ENCODE results near the gene TBCD. TPM values are rescaled to one million over a fixed set of nuclear protein-coding genes. Genes with fewer than 3 reads are reported as not detected.

Gene TBCD
- total RNA-seq, 1 donor from 2014 or later, result 31.8 TPM

DNA sequence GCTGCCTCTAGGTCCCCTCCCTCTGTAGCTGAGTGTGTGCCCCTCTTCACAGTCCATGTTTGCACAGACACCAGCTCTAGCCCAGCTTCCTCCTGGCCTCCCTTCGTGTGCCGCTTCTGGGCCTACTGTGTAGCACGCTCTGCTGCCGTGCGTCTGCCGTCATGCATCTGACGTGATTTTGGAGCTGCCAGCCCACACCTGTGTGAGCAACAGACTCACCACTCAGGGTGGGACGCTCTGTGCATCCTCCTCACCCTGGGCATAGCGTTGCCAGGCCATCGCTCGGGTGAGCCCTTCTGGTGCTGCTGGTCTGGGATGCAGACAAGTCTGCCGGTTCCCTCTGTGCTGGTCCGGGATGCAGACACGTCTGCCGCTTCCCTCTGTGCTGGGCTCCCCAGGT, 127.4 kb downstream of the TBCD start:
- Histone ChIP-seq H2AFZ (ENCODE audit: low read depth, low read length) (no peak overlapping the region), H3K79me2 (ENCODE audit: insufficient read depth, low read length) (peaks cover 26% of the 10 kb centered on the region)

DNA sequence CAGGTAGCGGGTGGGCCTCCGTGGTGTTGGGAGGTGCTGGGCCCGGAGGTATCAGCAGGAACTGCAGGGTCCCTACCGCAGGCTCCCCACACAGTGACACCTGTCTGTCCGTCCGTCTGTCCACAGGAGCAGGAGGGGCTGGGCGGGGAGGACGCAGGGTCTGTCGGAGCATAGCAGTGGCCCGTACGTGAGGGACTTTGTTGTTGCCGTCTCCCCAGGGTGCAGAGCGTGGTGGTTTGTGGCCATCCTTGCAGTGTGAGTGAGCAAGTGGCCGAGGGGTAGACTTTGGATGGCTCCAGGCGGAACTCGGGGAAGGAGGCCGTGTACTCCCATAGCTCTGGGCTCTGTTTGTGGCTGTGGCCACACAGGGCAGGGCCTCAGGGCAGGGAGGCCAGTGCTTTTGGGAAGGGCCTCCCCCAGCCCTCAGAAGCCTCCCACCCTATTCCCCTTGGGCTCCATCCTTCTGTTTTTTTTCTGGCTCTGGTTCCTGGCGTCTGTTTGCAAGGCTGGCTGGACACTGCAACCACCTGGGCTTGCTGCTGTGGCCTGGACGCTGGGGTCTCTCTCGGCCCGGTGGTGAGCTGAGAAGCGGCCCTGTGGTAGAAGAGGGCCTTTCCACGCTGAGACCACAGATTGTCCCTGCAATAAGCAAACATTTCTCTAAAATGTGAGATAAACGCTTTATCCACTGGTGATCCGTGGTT, 128.9 kb downstream of the TBCD start:
- DNase-seq (ENCODE audit: low read depth) (no peak), FAIRE-seq (no peak)
- no peak overlapping the region for H3K4me2 ChIP-seq (ENCODE audit: low read length)
- Mint-ChIP-seq H3K9me3 (ENCODE audit: unreplicated experiment) (no peaks in the 10 kb centered on the region), H3K4me1 (ENCODE audit: low read depth, unreplicated experiment) (peaks cover 13% of the 10 kb centered on the region), H3K36me3 (ENCODE audit: low read depth, unreplicated experiment) (peaks cover 9% of the 10 kb centered on the region), H3K4me3 (ENCODE audit: unreplicated experiment) (no peak overlapping the region), H3K27ac (ENCODE audit: unreplicated experiment) (no peak overlapping the region), H3K27me3 (ENCODE audit: low read depth, unreplicated experiment) (peaks cover 2% of the 10 kb centered on the region)
- TF ChIP-seq, protein P1, sequence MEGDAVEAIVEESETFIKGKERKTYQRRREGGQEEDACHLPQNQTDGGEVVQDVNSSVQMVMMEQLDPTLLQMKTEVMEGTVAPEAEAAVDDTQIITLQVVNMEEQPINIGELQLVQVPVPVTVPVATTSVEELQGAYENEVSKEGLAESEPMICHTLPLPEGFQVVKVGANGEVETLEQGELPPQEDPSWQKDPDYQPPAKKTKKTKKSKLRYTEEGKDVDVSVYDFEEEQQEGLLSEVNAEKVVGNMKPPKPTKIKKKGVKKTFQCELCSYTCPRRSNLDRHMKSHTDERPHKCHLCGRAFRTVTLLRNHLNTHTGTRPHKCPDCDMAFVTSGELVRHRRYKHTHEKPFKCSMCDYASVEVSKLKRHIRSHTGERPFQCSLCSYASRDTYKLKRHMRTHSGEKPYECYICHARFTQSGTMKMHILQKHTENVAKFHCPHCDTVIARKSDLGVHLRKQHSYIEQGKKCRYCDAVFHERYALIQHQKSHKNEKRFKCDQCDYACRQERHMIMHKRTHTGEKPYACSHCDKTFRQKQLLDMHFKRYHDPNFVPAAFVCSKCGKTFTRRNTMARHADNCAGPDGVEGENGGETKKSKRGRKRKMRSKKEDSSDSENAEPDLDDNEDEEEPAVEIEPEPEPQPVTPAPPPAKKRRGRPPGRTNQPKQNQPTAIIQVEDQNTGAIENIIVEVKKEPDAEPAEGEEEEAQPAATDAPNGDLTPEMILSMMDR (IDR thresholded peaks at IDR 0.05; ENCODE audit: insufficient read depth, low read depth, low read length), result no peak
- no peak for TF ChIP-seq EZH2 (IDR thresholded peaks at IDR 0.05; ENCODE audit: insufficient read depth, low read length)
- peaks cover 23% of the 10 kb centered on the region for H3K79me2 ChIP-seq (ENCODE audit: insufficient read depth, low read length)
- H3K4me3 ChIP-seq (ENCODE audit: insufficient read depth, low read depth, low read length), result no peak overlapping the region
- peaks cover 2% of the 10 kb centered on the region for H3K4me1 ChIP-seq (ENCODE audit: insufficient read depth, low read length)
- no peak overlapping the region for H3K9ac ChIP-seq (ENCODE audit: low read length)
- no peak overlapping the region for H2AFZ ChIP-seq (ENCODE audit: low read depth, low read length)
- H3K27ac ChIP-seq (ENCODE audit: low read depth, low read length), result no peak overlapping the region
- H3K27me3 ChIP-seq (ENCODE audit: insufficient read depth, low read length), result no peaks in the 10 kb centered on the region
- H3K9me3 ChIP-seq (ENCODE audit: insufficient read depth, low read depth, low read length), result no peaks in the 10 kb centered on the region
- H3K36me3 ChIP-seq (ENCODE audit: insufficient read depth, low read length), result no peaks in the 10 kb centered on the region
- peaks cover 10% of the 10 kb centered on the region for H4K20me1 ChIP-seq (ENCODE audit: insufficient read depth, low read length)

More for the DNA sequence above, 127.4 kb downstream of the TBCD start:
- Histone ChIP-seq H3K36me3 (ENCODE audit: insufficient read depth, low read length) (no peaks in the 10 kb centered on the region), H4K20me1 (ENCODE audit: insufficient read depth, low read length) (peaks cover 10% of the 10 kb centered on the region), H3K4me1 (ENCODE audit: insufficient read depth, low read length) (no peaks in the 10 kb centered on the region), H3K9me3 (ENCODE audit: insufficient read depth, low read depth, low read length) (no peaks in the 10 kb centered on the region), H3K27ac (ENCODE audit: low read depth, low read length) (no peak overlapping the region), H3K27me3 (ENCODE audit: insufficient read depth, low read length) (no peaks in the 10 kb centered on the region), H3K4me3 (ENCODE audit: insufficient read depth, low read depth, low read length) (no peak overlapping the region), H3K4me2 (ENCODE audit: low read length) (no peak overlapping the region), H3K9ac (ENCODE audit: low read length) (no peak overlapping the region)
- TF ChIP-seq EZH2 (IDR thresholded peaks at IDR 0.05; ENCODE audit: insufficient read depth, low read length), result no peak
- TF ChIP-seq, protein P1 (IDR thresholded peaks at IDR 0.05; ENCODE audit: insufficient read depth, low read depth, low read length), result no peak
- no peaks in the 10 kb centered on the region for H3K9me3 Mint-ChIP-seq (ENCODE audit: unreplicated experiment)
- H3K27ac Mint-ChIP-seq (ENCODE audit: unreplicated experiment), result no peak overlapping the region
- H3K4me3 Mint-ChIP-seq (ENCODE audit: unreplicated experiment), result no peak overlapping the region
- DNase-seq (ENCODE audit: low read depth) (no peak), FAIRE-seq (no peak)
- H3K4me1 Mint-ChIP-seq (ENCODE audit: low read depth, unreplicated experiment), result peaks cover 11% of the 10 kb centered on the region
- H3K27me3 Mint-ChIP-seq (ENCODE audit: low read depth, unreplicated experiment), result no peaks in the 10 kb centered on the region
- H3K36me3 Mint-ChIP-seq (ENCODE audit: low read depth, unreplicated experiment), result peaks cover 12% of the 10 kb centered on the region

DNA sequence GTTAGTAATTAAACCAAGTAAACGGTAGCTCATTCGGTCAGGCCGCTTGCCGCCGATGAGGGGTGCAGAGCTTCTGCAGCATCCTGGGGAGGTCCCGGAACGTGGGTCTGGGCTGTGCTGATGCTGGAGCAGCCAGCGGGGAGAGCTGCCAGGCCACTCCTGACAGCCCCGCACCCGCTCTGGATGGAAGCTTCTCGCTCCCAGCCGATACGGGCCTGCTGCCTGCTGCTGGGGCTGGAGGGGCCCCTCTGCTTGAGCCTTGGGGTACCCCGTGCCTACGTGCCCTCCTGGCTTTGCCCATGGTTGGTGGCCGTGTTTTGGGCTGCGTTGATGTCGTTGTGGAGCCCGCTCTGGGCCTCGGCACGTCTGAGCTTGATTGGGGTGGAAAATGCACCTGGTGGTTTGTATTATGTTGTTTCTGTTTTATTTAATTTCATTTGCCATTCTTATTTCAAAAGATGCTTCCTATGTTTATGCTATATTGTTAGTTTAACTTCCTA, 129.5 kb downstream of the TBCD start:
- TF ChIP-seq, protein P1 (IDR thresholded peaks at IDR 0.05; ENCODE audit: insufficient read depth, low read depth, low read length), result no peak
- TF ChIP-seq EZH2 (IDR thresholded peaks at IDR 0.05; ENCODE audit: insufficient read depth, low read length), result no peak
- Mint-ChIP-seq H3K4me3 (ENCODE audit: unreplicated experiment) (no peak overlapping the region), H3K27me3 (ENCODE audit: low read depth, unreplicated experiment) (peaks cover 2% of the 10 kb centered on the region), H3K4me1 (ENCODE audit: low read depth, unreplicated experiment) (peaks cover 14% of the 10 kb centered on the region), H3K27ac (ENCODE audit: unreplicated experiment) (no peak overlapping the region), H3K9me3 (ENCODE audit: unreplicated experiment) (no peaks in the 10 kb centered on the region), H3K36me3 (ENCODE audit: low read depth, unreplicated experiment) (peaks cover 9% of the 10 kb centered on the region)
- H3K79me2 ChIP-seq (ENCODE audit: insufficient read depth, low read length), result peaks cover 23% of the 10 kb centered on the region
- no peak overlapping the region for H3K9ac ChIP-seq (ENCODE audit: low read length)
- no peak overlapping the region for H3K4me2 ChIP-seq (ENCODE audit: low read length)
- H3K36me3 ChIP-seq (ENCODE audit: insufficient read depth, low read length), result no peaks in the 10 kb centered on the region
- H3K27me3 ChIP-seq (ENCODE audit: insufficient read depth, low read length), result no peaks in the 10 kb centered on the region
- no peak overlapping the region for H2AFZ ChIP-seq (ENCODE audit: low read depth, low read length)
- no peak overlapping the region for H3K4me3 ChIP-seq (ENCODE audit: insufficient read depth, low read depth, low read length)
- H4K20me1 ChIP-seq (ENCODE audit: insufficient read depth, low read length), result peaks cover 10% of the 10 kb centered on the region
- H3K9me3 ChIP-seq (ENCODE audit: insufficient read depth, low read depth, low read length), result no peaks in the 10 kb centered on the region
- FAIRE-seq (no peak), DNase-seq (ENCODE audit: low read depth) (no peak)
- peaks cover 7% of the 10 kb centered on the region for H3K4me1 ChIP-seq (ENCODE audit: insufficient read depth, low read length)
- H3K27ac ChIP-seq (ENCODE audit: low read depth, low read length), result no peak overlapping the region
